Esophagus muscularis mucosa (tissue), 3 donors: ENCODE results near the gene ANKRD34A.

Experiments used
- EP300 ChIP-seq: sonication (generic); formaldehyde crosslinking; IDR thresholded peaks from one replicate; pipeline ENCODE4 v1.6.1; 2017; ENCODE audit warnings: antibody characterized with exemption
- TF ChIP-seq, protein P1 (sequence below), 3 experiments: fragments of 200-600 bp in 2 of 3; fragments of 450-650 bp in 1 of 3; sonication (generic) in 2 of 3; IDR thresholded peaks; one replicate each; pipeline ENCODE4 v1.5.1; 2017 to 2019; ENCODE audit warnings: antibody characterized with exemption in 3 of 3, mild to moderate bottlenecking in 2 of 3, moderate library complexity in 1 of 3

DNA sequence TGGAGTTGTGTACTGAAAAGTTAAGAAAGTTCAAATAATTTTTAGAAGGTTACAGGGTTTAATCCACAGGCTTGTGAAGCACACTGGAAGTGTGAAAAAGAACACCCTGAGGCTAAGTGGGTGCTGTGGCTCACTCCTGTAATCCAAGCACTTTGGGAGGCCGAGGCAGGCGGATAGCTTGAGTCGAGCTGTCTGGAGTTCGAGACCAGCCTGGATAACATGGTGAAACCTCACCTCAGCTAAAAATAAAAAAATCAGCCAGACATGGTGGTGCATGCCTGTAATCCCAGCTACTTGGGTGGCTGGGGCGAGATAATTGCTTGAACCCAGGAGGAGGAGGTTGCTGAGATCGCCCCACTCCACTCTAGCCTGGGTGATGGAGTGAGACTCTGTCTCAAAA is 22.2 kb upstream of the ANKRD34A start:
- TF ChIP-seq, protein P1, sequence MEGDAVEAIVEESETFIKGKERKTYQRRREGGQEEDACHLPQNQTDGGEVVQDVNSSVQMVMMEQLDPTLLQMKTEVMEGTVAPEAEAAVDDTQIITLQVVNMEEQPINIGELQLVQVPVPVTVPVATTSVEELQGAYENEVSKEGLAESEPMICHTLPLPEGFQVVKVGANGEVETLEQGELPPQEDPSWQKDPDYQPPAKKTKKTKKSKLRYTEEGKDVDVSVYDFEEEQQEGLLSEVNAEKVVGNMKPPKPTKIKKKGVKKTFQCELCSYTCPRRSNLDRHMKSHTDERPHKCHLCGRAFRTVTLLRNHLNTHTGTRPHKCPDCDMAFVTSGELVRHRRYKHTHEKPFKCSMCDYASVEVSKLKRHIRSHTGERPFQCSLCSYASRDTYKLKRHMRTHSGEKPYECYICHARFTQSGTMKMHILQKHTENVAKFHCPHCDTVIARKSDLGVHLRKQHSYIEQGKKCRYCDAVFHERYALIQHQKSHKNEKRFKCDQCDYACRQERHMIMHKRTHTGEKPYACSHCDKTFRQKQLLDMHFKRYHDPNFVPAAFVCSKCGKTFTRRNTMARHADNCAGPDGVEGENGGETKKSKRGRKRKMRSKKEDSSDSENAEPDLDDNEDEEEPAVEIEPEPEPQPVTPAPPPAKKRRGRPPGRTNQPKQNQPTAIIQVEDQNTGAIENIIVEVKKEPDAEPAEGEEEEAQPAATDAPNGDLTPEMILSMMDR (IDR thresholded peaks at IDR 0.05), result no peak
- TF ChIP-seq EP300, result no peak
